Left lobe of liver (tissue), 2 donors: ENCODE data around the gene G6PC3. TPM values are rescaled to one million over a fixed set of nuclear protein-coding genes. Genes with fewer than 3 reads are reported as not detected.
"Not testable (repeated sequence)": the region's sequence is repeated elsewhere in the genome, so short reads cannot be mapped to it uniquely, and the experiment has no call there.

Source experiments
- ATAC-seq: fragments of 200-7000 bp; cut with Tn5 transposase; one replicate; pipeline ENCODE4 v1.9.1; 2020; ENCODE audit warnings: mild to moderate bottlenecking, moderate library complexity
- DNase-seq: peaks from one replicate; pipeline ENCODE4 v3.0.0-alpha.2; 2020; ENCODE audit warnings: low spot score
- total RNA-seq: library from RNA; stranded (reverse); gene quantifications from one replicate; pipeline ENCODE4 v1.2.1, GENCODE V29; 2021
- donor health status: DM: no; HTN: no; CAD: no; lungs with moderate emphysema.
- donor health status: DM: no; HTN: yes; CAD: no.

G6PC3 gene
- total RNA-seq, 1 donor from 2014 or later = 8.9 TPM

DNA sequence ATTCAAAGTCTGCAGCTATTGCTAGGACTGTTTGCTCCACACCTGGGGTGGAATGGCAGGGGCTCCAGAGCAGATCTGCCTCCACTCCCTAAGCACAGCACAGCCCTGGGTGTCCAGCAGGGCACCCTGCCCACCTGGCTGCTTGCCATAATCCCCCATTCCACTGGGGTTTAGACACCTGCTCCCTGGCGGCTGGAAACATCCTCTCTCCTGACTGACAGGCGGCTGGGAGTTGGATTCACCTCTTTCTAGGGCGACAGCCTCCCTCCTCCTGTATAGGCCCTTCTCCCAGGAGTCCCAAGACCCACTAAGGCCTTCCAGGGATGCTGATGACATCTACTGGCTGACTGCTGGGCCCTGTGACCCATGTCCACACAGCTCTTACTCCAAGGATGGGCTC, 34.9 kb downstream of the G6PC3 start:
- no peak for ATAC-seq

GRCh38 chr17:44105941-44106340, 35.4 kb downstream of the G6PC3 start:
- no peak for DNase-seq

More for the DNA sequence above, 34.9 kb downstream of the G6PC3 start:
- DNase-seq = no peak

DNA sequence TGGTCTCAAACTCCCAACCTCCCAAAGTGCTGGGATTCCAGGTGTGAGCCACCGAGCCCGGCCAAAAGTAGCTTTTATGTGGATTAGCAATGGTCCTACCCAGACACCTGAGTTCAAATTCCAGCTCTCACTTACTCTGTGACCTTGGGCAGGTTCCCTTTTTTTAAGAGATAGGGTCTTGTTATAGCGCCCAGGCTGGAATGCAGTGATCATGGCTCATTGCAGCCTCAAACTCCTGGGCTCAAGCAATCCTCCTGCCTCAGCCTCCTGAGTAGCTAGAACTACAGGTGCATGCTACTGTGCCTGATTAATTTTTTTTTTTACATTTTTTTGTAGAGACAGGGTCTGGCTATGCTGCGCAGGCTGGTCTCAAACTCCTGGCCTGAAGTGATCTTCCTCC, 36.3 kb downstream of the G6PC3 start:
- ATAC-seq = no peak
- no peak for DNase-seq

More at GRCh38 chr17:44105941-44106340, 35.4 kb downstream of the G6PC3 start:
- ATAC-seq = no peak

DNA sequence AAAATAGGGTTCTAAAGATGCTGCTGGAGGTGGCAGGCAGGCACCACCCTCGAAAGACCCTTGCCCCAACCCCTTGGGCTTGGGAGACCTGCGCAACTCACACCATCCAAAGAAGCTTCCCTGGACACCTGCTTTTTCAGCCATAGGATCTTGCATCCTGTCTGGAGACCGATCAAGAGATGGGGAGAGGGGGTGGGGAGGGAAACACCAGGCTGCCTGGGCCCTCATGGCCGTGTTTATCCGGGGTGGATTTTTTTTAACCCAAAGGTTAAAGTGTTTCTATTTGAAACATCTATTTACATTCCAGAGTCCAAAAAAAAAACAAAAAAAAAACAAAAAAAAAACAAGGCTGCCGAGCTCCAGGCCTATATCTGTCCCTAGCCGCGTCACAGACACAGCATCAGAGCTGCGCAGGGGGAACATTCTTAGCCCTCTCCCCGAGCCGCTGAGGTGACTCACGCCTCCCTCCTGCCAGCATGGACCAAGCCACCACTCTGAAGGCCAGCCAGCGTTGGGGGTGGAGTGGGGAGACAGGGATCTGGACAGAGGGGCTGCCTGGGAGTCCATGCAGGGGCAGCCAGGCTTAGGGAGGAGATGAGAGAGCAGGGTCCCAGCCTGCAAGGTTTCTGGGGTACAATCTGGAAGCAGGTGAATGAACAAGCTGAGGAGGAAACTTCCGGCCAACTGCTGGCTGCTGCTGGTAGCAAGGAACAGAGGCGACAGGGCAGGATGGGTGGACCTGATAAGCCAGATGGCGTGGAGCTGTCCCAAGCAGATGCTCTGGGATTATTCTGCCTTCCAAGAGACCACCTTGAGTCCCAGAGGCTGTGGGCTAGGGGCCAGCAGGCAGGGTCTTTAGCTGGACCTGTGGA, 38.1 kb downstream of the G6PC3 start:
- peak; percentile 69 for ATAC-seq
- peak; percentile 88 for DNase-seq

- ATAC-seq (no peak), DNase-seq (no peak)
Measured at GRCh38 chr17:44109312-44109630, 38.7 kb downstream of the G6PC3 start.

DNA sequence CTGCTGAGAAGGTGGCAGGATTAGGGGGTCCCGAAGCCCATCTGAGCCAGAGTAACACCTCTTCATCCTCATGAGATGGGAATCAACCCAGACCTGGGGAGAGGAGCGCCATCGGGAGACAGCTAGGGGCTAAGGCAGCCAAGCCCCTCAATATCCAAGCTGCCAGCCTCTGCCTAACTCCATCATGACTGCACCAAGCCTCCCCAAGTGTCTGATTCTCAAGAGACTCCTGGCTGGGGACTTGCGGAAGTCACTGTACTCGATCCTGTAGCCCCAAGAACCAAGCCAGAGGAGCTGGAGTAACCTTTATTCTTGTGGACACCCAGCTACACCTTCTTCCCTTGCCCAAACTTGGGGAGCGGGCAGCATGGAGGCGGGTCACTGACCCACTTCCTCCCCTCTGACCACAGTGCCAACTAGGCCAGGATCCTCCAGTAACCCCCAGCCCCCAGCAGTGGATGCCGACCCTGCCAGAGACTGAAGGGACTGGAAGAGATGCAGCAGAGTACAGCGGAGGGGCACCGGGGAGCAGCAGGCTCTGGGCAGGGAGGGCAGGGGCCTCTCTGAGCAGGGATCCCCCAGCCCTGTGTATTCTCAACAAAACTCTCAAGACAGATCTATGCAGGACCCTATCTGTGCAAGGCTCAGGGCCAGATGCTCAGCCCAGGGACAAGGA, 39.6 kb downstream of the G6PC3 start:
- ATAC-seq = no peak

GRCh38 chr17:44110823-44111633, 40.5 kb downstream of the G6PC3 start:
- peak; percentile 83 for ATAC-seq

More for the DNA sequence above, 39.6 kb downstream of the G6PC3 start:
- no peak for DNase-seq

DNA sequence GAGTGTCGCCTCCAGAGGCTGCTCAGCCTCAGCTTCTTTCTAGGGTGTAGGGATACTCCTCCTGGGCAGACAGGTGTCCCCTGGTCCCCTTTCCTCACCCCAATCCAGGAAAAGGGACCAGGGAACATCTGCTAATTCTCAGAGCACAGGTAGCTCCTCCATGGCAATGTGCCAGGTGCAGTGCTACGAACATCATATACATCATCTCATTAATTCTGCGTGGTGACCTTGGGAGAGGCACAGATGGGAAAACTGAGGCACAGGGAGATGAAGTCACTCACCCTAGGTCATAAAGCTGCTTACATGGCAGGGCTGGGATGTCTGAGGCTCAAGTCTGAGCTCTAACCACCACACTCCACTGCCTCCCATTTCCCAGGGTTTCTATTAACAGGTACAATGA, 41.2 kb downstream of the G6PC3 start:
- no peak for ATAC-seq
- no peak for DNase-seq

More at GRCh38 chr17:44110823-44111633, 40.5 kb downstream of the G6PC3 start:
- peak; percentile 99 for DNase-seq

DNA sequence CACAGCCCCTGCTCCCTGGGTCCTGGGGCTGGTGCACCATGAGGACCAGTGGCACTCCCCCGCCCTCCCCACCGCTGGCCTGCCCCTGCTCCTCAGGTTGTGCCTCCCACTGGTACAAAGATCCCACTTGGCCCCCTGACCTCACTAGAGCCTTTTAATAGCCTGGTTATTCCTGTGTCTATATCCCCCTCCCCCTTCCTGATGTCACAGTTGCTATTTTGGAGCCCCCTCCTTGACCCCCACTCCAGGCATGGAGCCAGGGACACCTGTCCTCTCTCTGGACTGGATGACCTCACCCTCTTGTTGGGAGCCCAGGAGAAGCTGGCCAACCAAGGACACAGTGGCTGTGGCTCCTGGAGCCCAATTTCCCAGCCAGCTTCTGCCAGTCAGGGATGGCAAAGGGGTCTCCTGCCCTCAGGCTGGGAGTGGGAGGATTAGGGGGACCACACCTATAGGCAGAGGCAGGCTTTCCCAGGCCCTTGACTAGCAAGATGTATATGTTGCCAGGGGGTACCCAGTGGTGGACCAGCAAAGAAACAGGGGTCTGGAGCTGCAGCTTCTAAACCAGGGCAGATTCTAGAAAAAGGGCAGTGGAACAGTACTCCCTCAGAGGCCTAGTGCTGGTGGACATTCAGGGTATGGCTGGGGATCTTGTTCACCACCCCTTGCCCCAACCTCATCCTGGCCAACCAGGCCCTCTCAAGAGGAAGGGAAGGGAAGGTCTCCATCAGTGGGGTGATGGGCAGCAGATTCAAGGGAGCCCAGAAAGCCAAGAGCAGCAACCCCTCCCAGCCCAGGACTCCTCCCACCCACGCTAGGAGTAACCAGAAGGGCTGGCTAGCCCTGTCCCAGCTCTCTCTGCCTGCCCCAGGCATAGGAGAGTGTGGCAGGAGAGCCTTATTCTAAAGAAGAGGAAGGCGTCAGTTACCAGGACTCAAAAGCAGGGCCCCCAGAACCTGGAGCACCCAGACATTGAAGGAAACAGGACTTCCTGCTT, 42.0 kb downstream of the G6PC3 start:
- no peak for DNase-seq

DNA sequence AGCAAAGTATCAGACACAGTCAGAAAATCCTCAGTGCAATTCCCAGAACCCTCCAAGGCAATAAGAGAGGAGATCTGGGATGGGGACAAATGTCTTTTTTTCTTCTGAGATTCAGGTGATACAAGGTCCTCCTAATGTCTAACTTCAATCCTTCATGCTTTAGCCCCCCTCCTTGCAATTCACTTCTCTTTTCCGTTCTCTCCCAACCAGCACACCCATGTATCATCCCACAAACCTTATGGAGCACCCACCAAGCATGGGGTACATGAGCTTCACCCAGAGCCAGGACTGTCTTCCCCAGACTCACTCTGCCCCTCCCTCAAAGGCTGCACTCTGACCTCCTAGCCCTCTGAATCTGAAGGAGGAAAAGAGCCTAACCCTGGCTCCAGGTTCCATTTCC, 42.8 kb downstream of the G6PC3 start:
- no peak for DNase-seq

More for the DNA sequence above, 42.0 kb downstream of the G6PC3 start:
- ATAC-seq = no peak

DNA sequence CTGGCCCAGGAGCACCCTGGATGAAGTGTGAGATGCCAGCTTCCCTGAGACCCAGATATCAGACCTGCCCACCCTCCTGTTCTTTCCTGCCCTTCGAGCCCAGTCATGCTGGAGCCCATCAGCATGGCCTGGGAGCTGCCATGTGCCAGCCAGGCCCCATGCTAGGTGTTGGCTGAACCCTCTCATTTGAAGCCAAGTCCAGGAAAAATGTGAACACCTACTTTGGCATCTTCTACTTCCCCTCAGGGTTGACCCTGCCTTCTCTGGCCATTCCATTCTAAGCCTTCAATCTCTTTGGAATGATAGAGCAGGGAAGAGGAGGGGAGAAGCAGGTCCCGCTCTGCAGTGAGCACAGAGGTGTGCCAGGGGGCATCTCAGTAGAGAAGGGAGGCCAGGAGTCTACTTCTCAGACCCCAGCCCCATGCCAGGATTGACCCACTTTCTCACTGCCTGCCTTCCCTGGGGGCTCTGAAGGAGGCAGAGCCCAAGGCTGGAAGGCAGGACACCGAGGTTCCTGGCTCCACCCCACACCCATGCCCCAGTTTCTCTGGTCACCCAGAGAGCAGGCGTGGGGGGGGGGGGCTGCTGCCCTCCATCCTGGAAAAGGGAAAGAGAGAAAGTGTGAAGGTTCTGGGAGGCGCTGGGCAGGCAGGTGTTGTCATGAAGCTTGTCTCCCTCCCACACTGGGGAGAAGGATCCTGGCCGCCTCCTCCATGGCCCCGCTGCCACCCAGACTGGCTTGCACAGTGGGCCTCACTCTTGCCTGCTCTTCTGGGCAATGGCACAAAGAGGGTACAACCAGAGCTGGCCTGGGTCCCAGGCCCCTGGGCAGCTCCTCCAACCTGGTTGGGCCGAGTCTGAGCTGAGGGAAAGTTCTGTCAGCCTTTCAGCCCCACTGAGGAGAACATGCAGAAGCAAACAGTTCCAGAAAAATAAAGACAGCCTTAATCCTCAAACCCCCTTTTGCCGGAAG, 43.6 kb downstream of the G6PC3 start:
- no peak for DNase-seq

More for the DNA sequence above, 42.8 kb downstream of the G6PC3 start:
- no peak for ATAC-seq

DNA sequence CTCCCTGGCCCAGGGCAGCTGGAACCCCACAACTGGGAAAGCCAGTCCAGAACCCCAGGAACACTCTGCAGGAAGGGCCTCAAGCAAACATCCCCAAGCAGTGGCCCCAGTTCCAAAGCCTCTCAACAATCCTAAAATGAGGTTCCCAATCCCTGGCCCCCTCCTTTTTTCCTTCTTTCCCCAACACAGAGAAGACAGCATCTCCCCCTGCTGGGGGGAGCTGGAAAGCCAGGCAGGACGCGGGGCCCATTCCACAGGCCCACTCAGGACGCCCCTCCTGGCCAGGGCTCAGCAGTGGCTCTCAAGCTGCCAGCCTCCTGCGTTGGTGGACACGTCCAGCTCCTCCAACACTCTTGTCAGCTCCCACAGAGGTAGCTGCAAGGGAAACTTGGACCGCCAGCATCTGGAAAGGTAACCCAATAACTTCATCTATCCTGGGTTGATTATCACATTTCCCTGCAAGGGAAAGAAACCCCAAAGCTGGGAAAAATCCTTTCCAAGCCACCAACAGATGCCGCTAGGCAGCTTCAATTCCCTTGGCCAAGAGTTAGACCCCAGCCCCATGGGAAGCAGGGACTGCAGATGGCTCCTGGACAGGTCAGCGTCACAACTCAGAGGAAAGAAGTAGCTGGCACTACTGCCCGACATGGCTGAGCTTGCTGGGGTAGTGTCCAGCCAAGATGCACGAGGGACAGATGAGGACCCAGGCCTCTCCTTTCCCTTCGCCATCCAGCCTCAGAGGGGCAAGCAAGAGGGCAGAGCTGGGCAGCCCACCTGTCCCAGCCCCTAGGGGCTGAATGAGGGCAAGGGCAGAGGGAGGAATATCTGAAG, 45.3 kb downstream of the G6PC3 start:
- ATAC-seq = no peak
- DNase-seq = no peak

More for the DNA sequence above, 43.6 kb downstream of the G6PC3 start:
- no peak for ATAC-seq

- DNase-seq (no peak), ATAC-seq (no peak)
Measured at GRCh38 chr17:44117351-44117750, 46.8 kb downstream of the G6PC3 start.

GRCh38 chr17:44118427-44119050, 48.0 kb downstream of the G6PC3 start:
- ATAC-seq = no peak
- no peak for DNase-seq

- ATAC-seq = no peak
- no peak for DNase-seq
Measured at GRCh38 chr17:44119062-44119461, 48.5 kb downstream of the G6PC3 start.

- DNase-seq (no peak), ATAC-seq (no peak)
Measured at GRCh38 chr17:44119798-44120197, 49.3 kb downstream of the G6PC3 start.

GRCh38 chr17:44120281-44120680, 49.7 kb downstream of the G6PC3 start:
- not testable (repeated sequence) for DNase-seq, ATAC-seq
